ENCODE data around the gene EIF4B.

EIF4B gene

GRCh38 chr12:53071591-53072551 is 65.6 kb downstream of the EIF4B start:
- DNase-seq: no peak

- DNase-seq: no peak
Measured at GRCh38 chr12:53073881-53074280, 67.6 kb downstream of the EIF4B start.

- DNase-seq: no peak
Measured at GRCh38 chr12:53074283-53074998, 68.2 kb downstream of the EIF4B start.

GRCh38 chr12:53074999-53075370 is 68.7 kb downstream of the EIF4B start:
- DNase-seq: no peak

GRCh38 chr12:53076461-53076860 is 70.2 kb downstream of the EIF4B start:
- no peak for DNase-seq

GRCh38 chr12:53077030-53077429 is 70.8 kb downstream of the EIF4B start:
- no peak for DNase-seq

GRCh38 chr12:53078425-53079225 is 72.4 kb downstream of the EIF4B start:
- no peak for DNase-seq

GRCh38 chr12:53079226-53080117 is 73.2 kb downstream of the EIF4B start, which contains the start of gene SPRYD3:
TSS of gene SPRYD3 (minus strand) at chr12:53079390. CDS start at chr12:53079333, 57 bp downstream.
- DNase-seq: peak; percentile 99

GRCh38 chr12:53082637-53083175 is 76.5 kb downstream of the EIF4B start:
- no peak for DNase-seq

GRCh38 chr12:53086361-53086760 is 80.1 kb downstream of the EIF4B start:
- DNase-seq: no peak

GRCh38 chr12:53090105-53090504 is 83.8 kb downstream of the EIF4B start:
- DNase-seq: no peak

GRCh38 chr12:53090554-53090953 is 84.3 kb downstream of the EIF4B start:
- no peak for DNase-seq

- no peak for DNase-seq
Measured at GRCh38 chr12:53091756-53092155, 85.5 kb downstream of the EIF4B start.

All from midbrain (tissue), 1 donor.